ENCODE data around the gene FKBP5. TPM values are rescaled to one million over a fixed set of nuclear protein-coding genes. Genes with fewer than 3 reads are reported as not detected.

The FKBP5 gene
- total RNA-seq, 3 donors from 2014 or later: 167 to 970 (median 266) TPM

- intact Hi-C loops (cut with DNase I; ENCODE audit: low total_unique reads): no loop called here
- Histone ChIP-seq H3K27ac (peak overlapping the region in 1 of 2 donors; percentile 41), H3K4me1 (no peaks in the 10 kb centered on the region), H3K9me3 (no peaks in the 10 kb centered on the region), H3K27me3 (no peaks in the 10 kb centered on the region), H3K36me3 (no peaks in the 10 kb centered on the region), H3K4me3 (no peak overlapping the region)
- DNase-seq (ENCODE audit: low spot score in 2 of 2): peak in 1 of 2 donors; percentile 19
- TF ChIP-seq CTCF (IDR thresholded peaks at IDR 0.05): no peak
- TF ChIP-seq POLR2A (IDR thresholded peaks at IDR 0.05): no peak
- TF ChIP-seq POLR2AphosphoS5 (IDR thresholded peaks at IDR 0.05): no peak
These were observed 30.2 kb upstream of the FKBP5 start for GRCh38 chr6:35718911-35719381.

GRCh38 chr6:35718375-35718736, 29.6 kb upstream of the FKBP5 start:
- no peaks in the 10 kb centered on the region for H3K4me1 ChIP-seq
- no peaks in the 10 kb centered on the region for H3K27me3 ChIP-seq
- intact Hi-C loops (cut with DNase I; ENCODE audit: low total_unique reads): no loop called here
- TF ChIP-seq CTCF (IDR thresholded peaks at IDR 0.05) (no peak), POLR2A (IDR thresholded peaks at IDR 0.05) (no peak), POLR2AphosphoS5 (IDR thresholded peaks at IDR 0.05) (no peak)
- no peak overlapping the region for H3K27ac ChIP-seq
- H3K4me3 ChIP-seq: no peak overlapping the region
- H3K9me3 ChIP-seq: no peaks in the 10 kb centered on the region
- no peaks in the 10 kb centered on the region for H3K36me3 ChIP-seq
- no peak for DNase-seq (ENCODE audit: low spot score in 2 of 2)

- Histone ChIP-seq H3K4me1 (no peaks in the 10 kb centered on the region), H3K4me3 (no peak overlapping the region), H3K36me3 (no peaks in the 10 kb centered on the region), H3K9me3 (no peaks in the 10 kb centered on the region), H3K27me3 (no peaks in the 10 kb centered on the region), H3K27ac (no peak overlapping the region)
- intact Hi-C loops (cut with DNase I; ENCODE audit: low total_unique reads): loop anchor here (2.0 kb wide), 1 partner anchor 47 kb away; no protein-coding TSS in a partner anchor
- TF ChIP-seq POLR2AphosphoS5 (IDR thresholded peaks at IDR 0.05) (no peak), POLR2A (IDR thresholded peaks at IDR 0.05) (no peak), CTCF (IDR thresholded peaks at IDR 0.05) (no peak)
- peak in 1 of 2 donors; percentile 28 for DNase-seq (ENCODE audit: low spot score in 2 of 2)
These were observed 29.0 kb upstream of the FKBP5 start for GRCh38 chr6:35717449-35718374.

- intact Hi-C loops (cut with DNase I; ENCODE audit: low total_unique reads): loop anchor here (2.0 kb wide), 1 partner anchor 46 kb away; no protein-coding TSS in a partner anchor
- TF ChIP-seq CTCF (IDR thresholded peaks at IDR 0.05) (no peak), POLR2A (IDR thresholded peaks at IDR 0.05) (no peak), POLR2AphosphoS5 (IDR thresholded peaks at IDR 0.05) (no peak)
- no peak overlapping the region for H3K4me3 ChIP-seq
- no peaks in the 10 kb centered on the region for H3K9me3 ChIP-seq
- no peaks in the 10 kb centered on the region for H3K4me1 ChIP-seq
- H3K27ac ChIP-seq: no peak overlapping the region
- DNase-seq (ENCODE audit: low spot score in 2 of 2): peak in 1 of 2 donors; percentile 9
- no peaks in the 10 kb centered on the region for H3K27me3 ChIP-seq
- H3K36me3 ChIP-seq: no peaks in the 10 kb centered on the region
These were observed 28.1 kb upstream of the FKBP5 start for GRCh38 chr6:35716798-35717197.
